ENCODE data around the gene REEP1.

GRCh38 chr2:86195808-86196387 is 141.5 kb downstream of the REEP1 start:
- no peak for TF ChIP-seq CTCF (IDR thresholded peaks at IDR 0.05)
- no peak for TF ChIP-seq POLR2A (IDR thresholded peaks at IDR 0.05; ENCODE audit: low read length)
- no peak for TF ChIP-seq CEBPB (IDR thresholded peaks at IDR 0.05)
- no peak for TF ChIP-seq RCOR1 (IDR thresholded peaks at IDR 0.05; ENCODE audit: low read depth, low read length)
- TF ChIP-seq NFE2L2 (conservative IDR thresholded peaks at IDR 0.05; ENCODE audit: low read length) = no peak
- TF ChIP-seq CBX8 (IDR thresholded peaks at IDR 0.05) = no peak
- TF ChIP-seq ZNF302 (CRISPR knock-in tag; IDR thresholded peaks at IDR 0.05) = no peak
- no peak for TF ChIP-seq JUNB (IDR thresholded peaks at IDR 0.05)
- no peak for TF ChIP-seq EP300 (IDR thresholded peaks at IDR 0.05)
- TF ChIP-seq KDM1A (IDR thresholded peaks at IDR 0.05; ENCODE audit: low read depth) = no peak
